Measurements from ENCODE around the gene DCAF11. TPM values are rescaled to one million over a fixed set of nuclear protein-coding genes. Genes with fewer than 3 reads are reported as not detected.

Gene DCAF11
- total and polyA plus RNA-seq, 2 of the 8 experiments (the other 6 are each of a cell fraction or from before 2014, with no cell fraction given) = 60.4 to 63.6 TPM

DNA sequence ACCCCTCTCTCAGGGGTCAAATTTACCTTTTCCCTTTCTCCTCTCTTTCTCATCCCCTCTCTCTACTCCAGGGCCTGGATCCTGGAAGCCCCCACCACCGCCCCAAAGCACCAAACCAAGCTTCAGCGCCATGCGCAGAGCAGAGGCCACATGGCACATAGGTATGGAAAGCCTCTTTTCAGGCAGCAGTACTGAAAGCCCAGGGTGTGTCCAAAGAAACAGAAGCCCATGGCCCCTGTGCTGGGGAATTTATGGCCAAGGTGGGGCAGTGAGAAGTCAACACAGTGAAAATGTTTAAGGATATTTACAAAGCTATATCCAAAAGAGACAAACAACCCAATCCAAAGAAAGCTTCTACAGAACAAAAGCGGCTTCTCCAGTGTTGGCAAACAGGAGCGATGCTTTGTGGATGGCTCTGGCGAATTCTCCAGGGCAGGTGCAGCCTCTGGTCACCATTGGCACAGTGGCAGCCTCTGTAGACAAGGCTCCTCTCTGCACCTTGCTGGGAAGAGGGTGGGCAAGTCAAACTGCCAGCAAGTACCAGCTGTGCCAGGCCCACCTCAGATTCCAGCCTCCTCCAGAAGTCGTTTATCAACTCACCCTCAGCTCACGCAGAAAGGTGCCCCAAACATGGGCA is 48.0 kb upstream of the DCAF11 start:
- WGBS, 2 experiments (ENCODE audit: extremely low coverage in 1 of 2, insufficient coverage in 1 of 2, insufficient read length in 1 of 2, insufficient replicate concordance in 2 of 2, low coverage in 1 of 2, low lambda C conversion rate in 2 of 2, missing lambda C conversion rate in 1 of 2) = 89% methylated on average over 8 of the region's 8 CpGs; no CpG with 5 or more reads in 1 of the 2 experiments
- Histone ChIP-seq H2BK12ac (ENCODE audit: low read depth, low read length) (no peak overlapping the region), H2BK20ac (ENCODE audit: low read length) (no peak overlapping the region), H3K27me3 (replicated peaks in 1 of 4; ENCODE audit: control insufficient read depth in 3 of 4, extremely low read depth in 1 of 4, insufficient read depth in 3 of 4, low read length in 3 of 4) (no peaks in the 10 kb centered on the region; a peak in 1 of 7 replicates), H4K5ac (ENCODE audit: insufficient read length, low read depth, low read length) (no peak overlapping the region), H3K9me3 (ENCODE audit: insufficient read depth in 2 of 2, low read depth in 1 of 2, low read length in 1 of 2) (no peaks in the 10 kb centered on the region), H3K23me2 (ENCODE audit: low read depth, low read length) (no peaks in the 10 kb centered on the region), H2BK5ac (ENCODE audit: low read depth, low read length) (no peak overlapping the region), H3K27ac (ENCODE audit: low read depth, low read length) (no peak overlapping the region), H3K14ac (ENCODE audit: insufficient read length) (no peak overlapping the region), H3K9ac (replicated peaks in 1 of 4; ENCODE audit: extremely low read depth in 1 of 4, low read depth in 3 of 4, low read length in 3 of 4) (no peak overlapping the region), H4K8ac (ENCODE audit: extremely low read depth, insufficient read depth, low read length) (no peak overlapping the region), H3K4ac (replicated peaks; ENCODE audit: insufficient read length, low read depth, low read length) (no peak overlapping the region), H3K23ac (ENCODE audit: insufficient read length) (no peak overlapping the region), H2AK5ac (ENCODE audit: low read depth, low read length) (no peak overlapping the region), H3K79me2 (ENCODE audit: control insufficient read depth in 1 of 2, insufficient read depth in 2 of 2, low read length in 2 of 2) (no peaks in the 10 kb centered on the region), H4K91ac (replicated peaks; ENCODE audit: insufficient read length, low read length) (no peak overlapping the region), H2BK15ac (ENCODE audit: low read length) (no peak overlapping the region), H3K36me3 (ENCODE audit: control insufficient read depth in 2 of 4, insufficient read depth in 4 of 4, low read length in 3 of 4) (no peaks in the 10 kb centered on the region), H3K18ac (ENCODE audit: extremely low read depth, low read length) (no peak overlapping the region), H2BK120ac (replicated peaks; ENCODE audit: low read depth, low read length) (no peak overlapping the region), H3K4me1 (replicated peaks in 1 of 4; ENCODE audit: control insufficient read depth in 3 of 4, insufficient read depth in 4 of 4, low read length in 3 of 4) (no peaks in the 10 kb centered on the region), H4K20me1 (replicated peaks in 1 of 2; ENCODE audit: control insufficient read depth in 1 of 2, insufficient read depth in 2 of 2, low read length in 2 of 2) (no peaks in the 10 kb centered on the region), H3K4me3 (ENCODE audit: extremely low read depth in 1 of 4, insufficient read depth in 2 of 4, low read depth in 3 of 4, low read length in 4 of 4) (no peak overlapping the region), H3K4me2 (ENCODE audit: insufficient read depth in 1 of 2, low read depth in 2 of 2, low read length in 2 of 2) (no peak overlapping the region), H3K79me1 (ENCODE audit: low read depth, low read length) (no peaks in the 10 kb centered on the region), H2AFZ (ENCODE audit: low read length) (no peak overlapping the region), H3K56ac (replicated peaks; ENCODE audit: insufficient read length, low read depth, low read length) (no peak overlapping the region)
- FAIRE-seq = no peak
- ChIA-PET POLR2A (ENCODE audit: partially characterized antibody) (interaction anchor here (1.0 to 27.2 kb wide), 5 partner anchors 10 to 33 kb away, joined by 3 to 626 read pairs (median 6); partner anchors contain the start of genes CARMIL3 and PCK2), CTCF (ENCODE audit: partially characterized antibody) (interaction anchor here (0.8 to 23.8 kb wide), 9 partner anchors 9 to 114 kb away, joined by 3 to 316 read pairs (median 3); partner anchors contain the start of gene PCK2)
- no peak for DNase-seq (ENCODE audit: low read depth in 1 of 2, low spot score in 2 of 2)
- TF ChIP-seq TAF1 (IDR thresholded peaks at IDR 0.05; ENCODE audit: low read depth, low read length) = no peak
- TF ChIP-seq, protein P1, sequence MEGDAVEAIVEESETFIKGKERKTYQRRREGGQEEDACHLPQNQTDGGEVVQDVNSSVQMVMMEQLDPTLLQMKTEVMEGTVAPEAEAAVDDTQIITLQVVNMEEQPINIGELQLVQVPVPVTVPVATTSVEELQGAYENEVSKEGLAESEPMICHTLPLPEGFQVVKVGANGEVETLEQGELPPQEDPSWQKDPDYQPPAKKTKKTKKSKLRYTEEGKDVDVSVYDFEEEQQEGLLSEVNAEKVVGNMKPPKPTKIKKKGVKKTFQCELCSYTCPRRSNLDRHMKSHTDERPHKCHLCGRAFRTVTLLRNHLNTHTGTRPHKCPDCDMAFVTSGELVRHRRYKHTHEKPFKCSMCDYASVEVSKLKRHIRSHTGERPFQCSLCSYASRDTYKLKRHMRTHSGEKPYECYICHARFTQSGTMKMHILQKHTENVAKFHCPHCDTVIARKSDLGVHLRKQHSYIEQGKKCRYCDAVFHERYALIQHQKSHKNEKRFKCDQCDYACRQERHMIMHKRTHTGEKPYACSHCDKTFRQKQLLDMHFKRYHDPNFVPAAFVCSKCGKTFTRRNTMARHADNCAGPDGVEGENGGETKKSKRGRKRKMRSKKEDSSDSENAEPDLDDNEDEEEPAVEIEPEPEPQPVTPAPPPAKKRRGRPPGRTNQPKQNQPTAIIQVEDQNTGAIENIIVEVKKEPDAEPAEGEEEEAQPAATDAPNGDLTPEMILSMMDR (IDR thresholded peaks at IDR 0.05; ENCODE audit: control extremely low read depth in 1 of 3, insufficient read depth in 1 of 3, low read depth in 1 of 3, low read length in 3 of 3) = no peak
- TF ChIP-seq SRF (IDR thresholded peaks at IDR 0.05; ENCODE audit: low read depth, low read length) = no peak
- no peak for TF ChIP-seq TBP (IDR thresholded peaks at IDR 0.05; ENCODE audit: low read depth, low read length)

Measured in H1 (cell line).